ENCODE data around the gene TSPAN31.

Gene TSPAN31

DNA sequence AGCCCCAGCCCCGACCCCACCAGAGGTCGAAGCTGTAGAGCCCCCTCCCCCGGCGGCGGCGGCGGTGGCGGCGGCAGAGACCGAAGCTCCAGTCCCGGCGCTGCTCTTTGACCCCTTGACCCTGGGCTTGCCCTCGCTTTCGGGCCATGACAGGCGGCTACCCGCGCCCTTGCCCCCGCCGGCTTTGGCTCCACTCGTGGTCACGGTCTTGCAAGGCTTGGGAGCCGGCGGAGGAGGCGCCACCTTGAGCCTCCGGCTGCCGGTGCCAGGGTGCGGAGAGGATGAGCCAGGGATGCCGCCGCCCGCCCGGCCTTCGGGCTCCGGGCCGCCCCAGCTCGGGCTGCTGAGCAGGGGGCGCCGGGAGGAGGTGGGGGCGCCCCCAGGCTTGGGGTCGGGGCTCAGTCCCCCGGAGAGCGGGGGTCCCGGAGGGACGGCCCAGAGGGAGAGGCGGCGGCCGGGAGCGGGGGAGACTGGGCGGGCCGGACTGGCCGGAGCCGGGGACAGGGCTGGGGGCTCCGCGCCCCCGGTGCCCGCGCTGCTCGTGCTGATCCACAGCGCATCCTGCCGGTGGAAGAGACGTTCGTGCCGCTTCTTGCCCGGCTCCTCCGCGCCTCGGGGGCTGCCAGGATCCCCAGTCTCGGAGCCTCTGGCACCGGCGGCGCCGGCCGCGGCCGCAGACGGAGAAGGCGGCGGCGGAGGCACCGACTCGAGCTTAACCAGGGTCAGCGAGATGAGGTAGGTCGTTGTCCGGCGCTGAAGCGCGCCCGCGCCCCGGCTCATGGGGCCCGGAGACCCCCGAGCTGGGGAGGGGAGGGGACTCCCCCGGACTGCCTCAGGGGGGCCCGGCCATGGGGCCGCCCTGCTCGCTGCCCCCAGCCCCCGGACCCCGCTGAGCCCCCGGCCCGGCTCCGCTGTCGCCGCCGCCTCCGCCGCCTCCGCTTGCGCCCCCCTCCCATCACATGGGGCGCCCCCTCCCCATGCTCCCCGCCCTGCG, 7.1 kb upstream of the TSPAN31 start:
- TF ChIP-seq FOXP2 (optimal IDR thresholded peaks at IDR 0.05; ENCODE audit: borderline replicate concordance, extremely low read depth, extremely low read length, insufficient read depth), result no peak
- TF ChIP-seq, protein P1, sequence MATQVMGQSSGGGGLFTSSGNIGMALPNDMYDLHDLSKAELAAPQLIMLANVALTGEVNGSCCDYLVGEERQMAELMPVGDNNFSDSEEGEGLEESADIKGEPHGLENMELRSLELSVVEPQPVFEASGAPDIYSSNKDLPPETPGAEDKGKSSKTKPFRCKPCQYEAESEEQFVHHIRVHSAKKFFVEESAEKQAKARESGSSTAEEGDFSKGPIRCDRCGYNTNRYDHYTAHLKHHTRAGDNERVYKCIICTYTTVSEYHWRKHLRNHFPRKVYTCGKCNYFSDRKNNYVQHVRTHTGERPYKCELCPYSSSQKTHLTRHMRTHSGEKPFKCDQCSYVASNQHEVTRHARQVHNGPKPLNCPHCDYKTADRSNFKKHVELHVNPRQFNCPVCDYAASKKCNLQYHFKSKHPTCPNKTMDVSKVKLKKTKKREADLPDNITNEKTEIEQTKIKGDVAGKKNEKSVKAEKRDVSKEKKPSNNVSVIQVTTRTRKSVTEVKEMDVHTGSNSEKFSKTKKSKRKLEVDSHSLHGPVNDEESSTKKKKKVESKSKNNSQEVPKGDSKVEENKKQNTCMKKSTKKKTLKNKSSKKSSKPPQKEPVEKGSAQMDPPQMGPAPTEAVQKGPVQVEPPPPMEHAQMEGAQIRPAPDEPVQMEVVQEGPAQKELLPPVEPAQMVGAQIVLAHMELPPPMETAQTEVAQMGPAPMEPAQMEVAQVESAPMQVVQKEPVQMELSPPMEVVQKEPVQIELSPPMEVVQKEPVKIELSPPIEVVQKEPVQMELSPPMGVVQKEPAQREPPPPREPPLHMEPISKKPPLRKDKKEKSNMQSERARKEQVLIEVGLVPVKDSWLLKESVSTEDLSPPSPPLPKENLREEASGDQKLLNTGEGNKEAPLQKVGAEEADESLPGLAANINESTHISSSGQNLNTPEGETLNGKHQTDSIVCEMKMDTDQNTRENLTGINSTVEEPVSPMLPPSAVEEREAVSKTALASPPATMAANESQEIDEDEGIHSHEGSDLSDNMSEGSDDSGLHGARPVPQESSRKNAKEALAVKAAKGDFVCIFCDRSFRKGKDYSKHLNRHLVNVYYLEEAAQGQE (IDR thresholded peaks at IDR 0.05; ENCODE audit: insufficient read depth in 1 of 2, low read depth in 2 of 2, low read length in 2 of 2), result no peak

DNA sequence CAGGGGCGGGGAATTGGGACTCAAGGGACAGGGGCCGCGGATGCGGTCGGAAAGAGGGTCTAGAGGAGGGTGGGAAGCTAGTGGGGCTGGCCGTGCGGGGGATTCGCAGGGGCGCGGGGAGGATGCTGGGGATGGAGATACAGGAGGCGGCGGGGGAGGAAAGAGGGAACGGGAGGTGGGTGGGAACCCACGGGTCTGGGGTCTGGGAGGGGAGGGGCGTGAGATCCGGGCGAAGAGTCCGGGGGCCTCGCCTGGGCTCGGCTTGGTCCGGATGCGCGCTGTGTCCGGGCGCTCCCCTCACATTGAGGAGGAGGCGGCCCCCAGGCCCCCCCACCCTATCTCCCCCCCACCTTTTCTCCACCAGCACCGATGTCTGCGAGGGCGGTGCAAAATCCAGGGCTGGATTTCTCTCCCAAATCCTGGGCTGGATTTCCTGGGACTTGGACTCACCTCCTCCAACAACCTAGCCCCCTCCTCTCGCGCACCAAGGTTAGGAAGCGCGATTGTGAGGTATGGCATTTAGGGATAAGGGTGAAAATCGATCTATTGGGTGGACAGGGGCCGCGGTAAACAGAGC, 6.1 kb upstream of the TSPAN31 start, which contains the start of gene AGAP2:
AGAP2 (minus strand) TSS at position 82 of the 577 bp plus-strand sequence. CDS start 496 bp downstream, outside the sequence.
- no peak for TF ChIP-seq POLR2AphosphoS5 (IDR thresholded peaks at IDR 0.05; ENCODE audit: low read depth, low read length)
- no peak for TF ChIP-seq FOXP2 (optimal IDR thresholded peaks at IDR 0.05; ENCODE audit: borderline replicate concordance, extremely low read depth, extremely low read length, insufficient read depth)
- no peak for TF ChIP-seq SIN3A (IDR thresholded peaks at IDR 0.05; ENCODE audit: borderline replicate concordance, insufficient read depth, low read length)
- TF ChIP-seq, protein P1 (IDR thresholded peaks at IDR 0.05; ENCODE audit: insufficient read depth in 1 of 2, low read depth in 2 of 2, low read length in 2 of 2), result no peak
- TF ChIP-seq TAF1 (IDR thresholded peaks at IDR 0.05; ENCODE audit: borderline replicate concordance, insufficient read depth, low read length), result no peak

DNA sequence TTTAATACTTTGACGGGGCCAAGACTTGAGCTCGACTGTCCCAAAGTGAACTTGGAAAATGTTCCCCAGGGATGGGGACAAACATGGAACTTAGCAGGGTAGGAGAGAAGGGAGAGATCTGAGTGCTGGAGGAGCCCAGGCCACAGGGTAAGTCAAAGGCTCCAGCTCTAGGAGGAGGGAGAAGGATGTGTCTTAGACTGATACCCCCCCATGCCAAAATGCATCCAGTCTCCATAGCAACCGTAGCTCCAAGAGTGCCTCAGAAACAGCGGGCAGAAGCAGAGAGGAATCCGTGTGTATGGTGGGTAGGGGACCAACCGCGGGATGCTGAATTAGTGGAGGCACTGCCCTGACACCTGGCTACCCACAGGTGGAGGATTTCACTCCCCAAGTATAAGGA, 5.5 kb upstream of the TSPAN31 start:
- TF ChIP-seq, protein P1 (IDR thresholded peaks at IDR 0.05; ENCODE audit: insufficient read depth in 1 of 2, low read depth in 2 of 2, low read length in 2 of 2), result no peak
- no peak for TF ChIP-seq SIN3A (IDR thresholded peaks at IDR 0.05; ENCODE audit: borderline replicate concordance, insufficient read depth, low read length)
- TF ChIP-seq FOXP2 (optimal IDR thresholded peaks at IDR 0.05; ENCODE audit: borderline replicate concordance, extremely low read depth, extremely low read length, insufficient read depth), result no peak

DNA sequence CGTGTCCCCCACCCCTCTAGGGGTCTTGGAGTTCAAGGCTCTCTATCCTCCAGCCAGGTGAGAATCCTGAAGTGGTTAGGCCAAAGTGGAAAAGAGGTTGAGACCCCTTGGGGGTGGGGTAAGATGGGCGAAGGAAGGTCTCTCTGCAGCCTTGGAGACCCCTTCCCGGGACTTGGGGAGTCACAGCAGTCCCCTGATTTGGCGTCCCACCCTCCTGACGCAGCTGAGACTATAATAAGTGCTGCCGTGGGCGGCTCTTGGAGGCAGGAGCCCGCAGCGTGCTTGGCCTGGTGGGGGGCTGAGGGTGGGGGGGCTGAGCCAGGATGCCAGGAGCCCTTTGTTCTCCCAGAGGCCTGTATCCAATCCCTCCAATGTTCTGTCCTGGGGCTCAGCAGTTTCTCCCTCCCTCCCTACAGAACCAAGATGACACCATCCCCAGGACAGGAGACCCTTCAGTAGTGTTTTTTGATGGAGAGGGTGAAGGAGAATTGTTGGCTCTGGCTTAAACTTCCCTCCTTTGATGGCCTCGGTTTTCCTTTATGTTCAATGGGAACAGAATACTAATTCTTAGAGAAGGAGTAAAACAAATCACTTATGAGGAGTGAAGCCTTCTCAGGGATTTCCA, 4.8 kb upstream of the TSPAN31 start:
- TF ChIP-seq FOXP2 (optimal IDR thresholded peaks at IDR 0.05; ENCODE audit: borderline replicate concordance, extremely low read depth, extremely low read length, insufficient read depth) (no peak), POLR2AphosphoS5 (IDR thresholded peaks at IDR 0.05; ENCODE audit: low read depth, low read length) (no peak)

DNA sequence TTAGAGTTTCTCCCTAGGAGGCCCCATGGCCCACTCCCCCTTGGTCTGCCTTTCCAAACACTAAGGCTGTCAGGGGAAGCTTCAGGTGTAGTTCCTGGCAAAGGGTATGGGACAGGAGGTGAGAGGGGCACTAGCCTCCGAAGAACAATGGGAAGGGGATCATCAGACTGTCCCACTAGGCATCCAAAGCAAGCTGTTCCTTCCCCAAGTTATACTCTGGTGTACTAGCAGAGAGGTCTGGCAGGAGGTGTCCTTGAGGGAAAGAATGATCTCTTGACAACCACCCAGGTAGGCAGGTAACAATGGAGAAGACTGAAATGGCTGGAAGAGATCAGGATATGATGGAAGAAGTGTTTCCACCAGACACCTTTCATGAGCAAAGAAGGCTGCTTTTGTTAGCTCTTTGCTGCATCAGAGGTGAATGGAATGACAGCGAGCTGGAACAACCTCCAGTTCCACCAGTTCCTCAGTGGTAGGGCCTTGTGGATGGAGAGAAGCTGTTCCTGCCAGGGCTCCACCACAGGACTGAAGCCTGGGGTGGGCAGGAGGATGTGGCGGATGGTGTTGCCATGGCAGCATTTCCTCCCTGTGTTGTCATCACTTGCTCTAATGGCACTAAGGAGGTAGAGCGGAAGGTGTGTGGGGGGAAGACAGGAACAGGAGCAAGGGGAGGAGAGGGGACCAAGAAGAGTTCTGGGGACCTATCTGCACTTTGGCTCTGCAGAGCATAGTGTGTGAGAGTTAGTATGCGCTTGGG, 4.0 kb upstream of the TSPAN31 start:
- TF ChIP-seq, protein P1 (IDR thresholded peaks at IDR 0.05; ENCODE audit: insufficient read depth in 1 of 2, low read depth in 2 of 2, low read length in 2 of 2), result no peak
- no peak for TF ChIP-seq TAF1 (IDR thresholded peaks at IDR 0.05; ENCODE audit: borderline replicate concordance, insufficient read depth, low read length)
- TF ChIP-seq FOXP2 (optimal IDR thresholded peaks at IDR 0.05; ENCODE audit: borderline replicate concordance, extremely low read depth, extremely low read length, insufficient read depth), result no peak
- TF ChIP-seq SIN3A (IDR thresholded peaks at IDR 0.05; ENCODE audit: borderline replicate concordance, insufficient read depth, low read length), result no peak
- no peak for TF ChIP-seq POLR2AphosphoS5 (IDR thresholded peaks at IDR 0.05; ENCODE audit: low read depth, low read length)
